Astrocyte of the cerebellum (primary cell): ENCODE results near the gene AMER3.

Experiments
- DNase-seq: peaks from one replicate; pipeline ENCODE4 v3.0.0-alpha.2; 2011; ENCODE audit warnings: low read depth
- H3K4me3 ChIP-seq: 2 replicates; pipeline ENCODE4 v1.5.1; 2011; ENCODE audit warnings: mild to moderate bottlenecking, low read depth, low read length, moderate library complexity
- in situ Hi-C: cut with HindIII; loops from 2 replicates; pipeline ENCODE4 v1.10.0; 2017; ENCODE audit warnings: low sequenced_read_pairs
- TF ChIP-seq, protein P1 (sequence below): IDR thresholded peaks from 2 replicates; pipeline ENCODE4 v1.5.1; 2012; ENCODE audit warnings: low read length, low read depth, moderate library complexity, mild to moderate bottlenecking; ENCODE audit errors: missing control alignments

AMER3 gene

DNA sequence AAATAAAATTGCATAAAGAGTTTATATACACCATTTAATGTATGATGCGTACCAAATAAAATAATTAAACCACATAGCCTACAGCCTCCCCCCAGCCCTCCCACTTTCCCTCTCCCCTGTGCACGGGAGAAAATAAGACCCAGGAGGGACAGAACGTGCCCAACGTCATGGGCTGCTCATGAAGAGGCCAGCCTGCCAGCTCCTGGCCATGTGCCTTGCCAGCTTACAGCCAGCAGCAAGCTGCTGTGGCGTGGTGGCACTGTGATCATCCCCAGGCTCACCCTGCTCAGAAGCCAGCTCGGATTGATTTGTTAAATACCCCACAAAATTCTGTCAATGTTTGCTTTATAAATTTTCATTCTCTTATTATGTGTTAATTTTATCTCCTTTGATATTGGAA is 18.9 kb upstream of the AMER3 start:
- in situ Hi-C loops, result no loop called here

DNA sequence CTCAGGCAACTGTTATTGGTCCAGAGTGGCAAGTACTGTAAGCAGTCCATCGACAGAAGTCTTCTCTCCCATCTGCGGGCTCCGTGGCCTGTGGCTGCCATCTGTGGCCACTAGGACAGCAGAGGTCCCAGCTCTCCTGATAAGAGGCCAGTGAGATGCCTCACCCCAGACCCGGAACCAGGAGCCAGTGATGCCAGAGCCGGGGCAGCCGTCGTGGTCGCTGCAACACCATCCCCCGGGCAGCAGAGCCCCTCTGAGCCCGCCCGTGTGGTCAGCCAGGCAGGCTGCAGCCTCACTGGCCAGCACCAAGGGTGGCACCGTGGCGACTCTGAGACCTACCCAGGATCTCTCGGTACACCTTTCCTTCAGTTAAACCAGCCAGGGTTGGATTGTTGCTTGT is 17.7 kb upstream of the AMER3 start:
- in situ Hi-C loops, result no loop called here

More for the DNA sequence above, 18.9 kb upstream of the AMER3 start:
- TF ChIP-seq, protein P1, sequence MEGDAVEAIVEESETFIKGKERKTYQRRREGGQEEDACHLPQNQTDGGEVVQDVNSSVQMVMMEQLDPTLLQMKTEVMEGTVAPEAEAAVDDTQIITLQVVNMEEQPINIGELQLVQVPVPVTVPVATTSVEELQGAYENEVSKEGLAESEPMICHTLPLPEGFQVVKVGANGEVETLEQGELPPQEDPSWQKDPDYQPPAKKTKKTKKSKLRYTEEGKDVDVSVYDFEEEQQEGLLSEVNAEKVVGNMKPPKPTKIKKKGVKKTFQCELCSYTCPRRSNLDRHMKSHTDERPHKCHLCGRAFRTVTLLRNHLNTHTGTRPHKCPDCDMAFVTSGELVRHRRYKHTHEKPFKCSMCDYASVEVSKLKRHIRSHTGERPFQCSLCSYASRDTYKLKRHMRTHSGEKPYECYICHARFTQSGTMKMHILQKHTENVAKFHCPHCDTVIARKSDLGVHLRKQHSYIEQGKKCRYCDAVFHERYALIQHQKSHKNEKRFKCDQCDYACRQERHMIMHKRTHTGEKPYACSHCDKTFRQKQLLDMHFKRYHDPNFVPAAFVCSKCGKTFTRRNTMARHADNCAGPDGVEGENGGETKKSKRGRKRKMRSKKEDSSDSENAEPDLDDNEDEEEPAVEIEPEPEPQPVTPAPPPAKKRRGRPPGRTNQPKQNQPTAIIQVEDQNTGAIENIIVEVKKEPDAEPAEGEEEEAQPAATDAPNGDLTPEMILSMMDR, result no peak
- no peak overlapping the region for H3K4me3 ChIP-seq
- no peak for DNase-seq

DNA sequence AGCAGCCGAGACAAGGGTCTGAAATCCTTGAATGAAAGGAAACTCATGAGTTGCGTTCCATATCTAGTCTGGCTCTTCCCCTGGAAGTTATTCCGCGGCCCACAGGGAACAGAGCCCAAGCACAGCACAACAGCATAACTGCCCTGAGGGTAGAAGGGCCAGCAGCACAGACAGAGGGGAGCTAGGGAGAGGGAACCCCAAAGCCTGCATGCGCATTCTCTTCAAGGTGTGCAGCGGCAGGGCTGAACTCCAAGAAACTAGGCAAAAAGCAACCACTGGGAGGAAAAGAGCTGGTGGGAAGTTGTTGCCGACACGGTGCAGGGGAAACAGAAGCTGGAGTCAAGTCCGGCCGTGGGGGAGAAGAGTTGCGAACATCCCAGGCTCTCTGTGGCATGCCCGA is 14.7 kb upstream of the AMER3 start:
- H3K4me3 ChIP-seq, result no peak overlapping the region
- in situ Hi-C loops, result no loop called here
- TF ChIP-seq, protein P1, result no peak
- no peak for DNase-seq

More for the DNA sequence above, 17.7 kb upstream of the AMER3 start:
- DNase-seq, result no peak
- TF ChIP-seq, protein P1, result no peak
- H3K4me3 ChIP-seq, result no peak overlapping the region

DNA sequence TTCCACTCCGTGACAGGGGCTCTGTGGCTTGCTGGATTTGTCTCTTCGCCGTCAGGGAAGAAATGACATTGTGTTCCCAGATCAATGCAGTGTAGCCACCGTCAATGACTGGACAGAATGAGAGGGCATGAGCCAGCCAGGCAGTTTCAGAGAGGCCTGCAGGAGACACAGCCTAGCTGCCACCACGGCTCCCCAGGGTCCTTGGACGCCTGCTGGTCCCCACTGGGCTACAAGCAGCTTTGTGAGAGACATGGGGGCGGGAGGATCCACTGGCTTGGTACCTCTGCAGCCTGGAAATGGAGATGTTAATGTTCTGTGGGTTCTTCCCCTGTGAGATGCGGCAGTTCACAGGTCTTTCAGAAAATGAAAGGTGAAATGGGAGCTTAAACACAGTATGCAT is 12.1 kb upstream of the AMER3 start:
- TF ChIP-seq, protein P1, result no peak
- no peak overlapping the region for H3K4me3 ChIP-seq
- DNase-seq, result no peak
- in situ Hi-C loops, result no loop called here

DNA sequence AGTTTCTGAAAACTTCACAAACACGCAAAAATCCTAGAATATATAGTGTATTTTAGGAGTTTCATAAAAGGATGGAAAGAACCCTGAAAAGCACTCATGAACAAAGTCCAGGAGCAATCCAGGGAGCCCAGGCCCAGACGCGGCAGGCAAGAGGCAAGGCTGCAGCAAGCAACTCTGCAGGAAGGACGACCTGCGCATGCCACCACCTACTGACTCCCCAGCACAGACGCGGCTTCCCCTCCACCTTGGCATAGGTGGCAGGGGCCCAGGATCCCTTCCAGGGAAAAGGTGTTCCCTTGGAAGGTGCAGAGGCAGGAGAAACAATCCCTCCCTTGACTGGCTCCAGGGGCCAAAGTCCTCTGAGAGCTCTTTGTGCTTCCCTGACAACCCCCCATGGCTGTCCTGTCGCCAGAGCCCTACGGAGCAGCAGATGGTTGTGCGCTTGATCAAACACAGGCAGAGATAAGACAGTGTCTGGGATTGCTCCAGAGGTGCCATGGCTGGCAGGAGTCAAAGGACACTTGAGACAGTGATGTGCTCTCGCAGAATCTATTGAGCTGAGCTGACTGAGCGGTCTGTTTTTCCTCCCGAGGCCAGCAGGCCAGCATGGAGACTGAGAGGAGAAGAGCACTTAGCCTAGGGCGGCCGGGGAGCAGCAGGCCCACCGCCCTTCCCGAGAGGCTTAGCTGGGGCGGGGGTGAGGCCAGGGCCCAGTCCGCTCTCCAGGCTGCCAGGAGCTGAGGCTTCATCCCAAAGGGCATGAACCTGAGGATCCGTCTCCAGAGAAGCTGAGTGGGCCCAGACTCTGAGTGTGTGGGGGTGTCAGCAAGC is 10.8 kb upstream of the AMER3 start:
- TF ChIP-seq, protein P1, result no peak
- in situ Hi-C loops, result no loop called here
- DNase-seq, result no peak
- H3K4me3 ChIP-seq, result no peak overlapping the region

DNA sequence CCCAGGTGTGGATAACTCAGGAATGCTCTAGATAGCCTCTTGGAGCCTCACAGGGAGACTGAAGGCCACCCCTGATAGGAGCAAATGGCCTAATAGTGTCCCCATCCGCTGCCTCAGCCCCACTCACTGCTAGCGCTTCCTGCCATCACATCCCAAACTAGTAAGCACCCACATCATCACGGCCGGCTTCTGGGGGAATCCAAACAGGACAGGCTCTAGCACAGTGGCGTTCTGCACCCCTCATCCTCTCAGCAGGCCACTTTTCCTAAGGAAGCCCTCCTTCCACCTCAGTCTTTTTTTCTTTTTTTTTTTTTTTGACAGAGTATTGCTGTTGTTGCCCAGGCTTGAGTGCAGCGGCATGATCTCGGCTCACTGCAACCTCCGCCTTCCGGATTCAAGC is 6.3 kb upstream of the AMER3 start:
- TF ChIP-seq, protein P1, result no peak
- DNase-seq, result no peak
- in situ Hi-C loops, result no loop called here
- no peak overlapping the region for H3K4me3 ChIP-seq
